ENCODE results near the gene BRD2.
A peak's percentile ranks its signal among the peaks of the same experiment; 100 is the strongest.

The BRD2 gene

GRCh38 chr6:32993363-32993973, 25.1 kb downstream of the BRD2 start:
- DNase-seq (ENCODE audit: low spot score): no peak

DNA sequence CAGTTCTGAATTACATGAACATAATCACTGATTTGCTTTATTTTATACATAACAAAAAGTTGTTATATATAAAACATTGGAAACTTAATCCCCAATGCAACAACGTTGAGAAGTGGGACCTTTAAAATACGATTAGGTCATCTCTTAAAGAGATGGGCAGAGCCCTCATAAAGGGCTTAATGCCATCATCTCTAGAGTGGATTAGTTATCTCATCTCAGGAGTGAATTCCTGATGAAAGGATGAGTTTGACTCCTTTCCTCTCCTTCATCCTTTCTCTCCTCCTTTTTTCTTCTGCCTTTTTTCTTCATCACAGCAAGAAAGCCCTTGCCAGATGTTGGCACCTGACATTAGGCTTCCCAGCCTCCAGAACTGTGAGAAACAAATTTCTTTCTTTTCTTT, 27.1 kb downstream of the BRD2 start:
- DNase-seq (ENCODE audit: low spot score): no peak

GRCh38 chr6:33000055-33000454, 31.7 kb downstream of the BRD2 start:
- DNase-seq (ENCODE audit: low spot score): peak; percentile 36

- no peak for DNase-seq (ENCODE audit: low spot score)
These were observed 33.3 kb downstream of the BRD2 start for GRCh38 chr6:33001685-33002084.

DNA sequence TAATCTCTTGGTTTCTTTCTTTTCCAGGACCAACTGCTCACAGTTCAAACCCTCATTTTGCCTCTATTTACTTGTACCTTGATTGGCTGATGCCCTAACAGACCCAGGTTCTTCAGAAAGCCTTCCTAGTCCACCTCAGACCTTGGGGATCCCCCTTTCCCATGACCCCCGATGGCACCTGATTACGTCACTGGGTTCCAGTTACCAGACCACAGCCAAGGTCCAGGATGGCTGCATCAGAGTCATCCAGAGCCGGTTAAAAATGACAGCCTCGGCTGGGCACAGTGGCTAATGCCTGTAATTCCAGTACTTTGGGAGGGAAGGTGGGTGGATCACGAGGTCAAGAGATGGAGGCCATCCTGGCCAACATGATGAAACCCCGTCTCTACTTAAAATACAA, 36.5 kb downstream of the BRD2 start:
- no peak for DNase-seq (ENCODE audit: low spot score)

DNA sequence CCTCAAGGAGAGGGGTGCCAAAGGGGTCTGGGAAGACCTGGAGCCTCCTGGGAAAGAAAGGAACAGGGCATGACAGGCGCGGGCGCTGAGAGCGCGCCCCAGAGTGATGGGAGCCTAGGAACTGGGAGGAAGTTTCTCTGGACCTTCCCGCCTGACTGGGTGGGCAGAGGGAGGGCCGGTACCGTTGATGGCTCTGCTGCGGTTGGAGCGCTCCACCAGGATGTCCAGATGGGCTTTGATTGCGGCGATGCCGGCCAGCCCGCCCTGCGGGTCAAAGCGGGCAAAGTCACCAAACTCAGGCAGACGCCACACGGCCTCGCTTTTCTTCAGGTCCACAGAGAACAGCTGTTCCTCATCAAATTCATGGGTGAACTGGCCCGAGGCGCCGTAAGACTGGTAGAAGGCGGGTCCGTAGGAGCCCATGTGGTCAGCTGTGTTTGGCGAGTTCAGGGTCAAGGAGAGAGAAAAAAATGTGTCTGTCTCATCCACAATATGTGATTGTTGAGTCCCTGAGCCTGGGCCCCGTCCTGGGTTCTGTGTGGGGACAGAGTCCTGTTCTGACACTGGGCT, 39.5 kb downstream of the BRD2 start:
- no peak for DNase-seq (ENCODE audit: low spot score)

GRCh38 chr6:33008944-33009861, 40.8 kb downstream of the BRD2 start, which contains the start of gene HLA-DOA:
Gene HLA-DOA (minus strand): TSS chr6:33009591.
- peak; percentile 66 for DNase-seq (ENCODE audit: low spot score)

GRCh38 chr6:33010356-33010755, 42.0 kb downstream of the BRD2 start:
- no peak for DNase-seq (ENCODE audit: low spot score)

DNA sequence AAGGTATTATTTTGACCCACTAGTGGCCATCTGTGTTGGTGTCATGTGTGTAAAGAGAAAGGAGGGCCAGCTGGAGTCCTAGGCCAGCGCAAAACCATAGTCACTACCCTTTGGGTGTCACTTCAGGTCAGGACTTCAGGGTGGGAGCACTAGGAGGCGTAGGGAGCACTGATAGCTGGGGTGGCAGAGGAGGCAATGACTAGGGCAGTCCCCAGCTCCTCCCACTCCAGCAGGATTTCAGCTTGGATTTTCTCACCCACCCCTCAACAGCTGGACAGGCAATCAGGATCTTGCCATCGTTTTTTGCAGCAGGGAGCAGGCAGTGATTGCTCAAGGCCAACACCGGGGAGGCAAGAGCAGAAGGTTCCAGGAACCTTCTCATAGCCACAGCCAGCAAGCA, 45.2 kb downstream of the BRD2 start:
- no peak for DNase-seq (ENCODE audit: low spot score)

- DNase-seq (ENCODE audit: low spot score): peak; percentile 86
These were observed 46.6 kb downstream of the BRD2 start for GRCh38 chr6:33014841-33015634.

- no peak for DNase-seq (ENCODE audit: low spot score)
These were observed 47.4 kb downstream of the BRD2 start for GRCh38 chr6:33015798-33016197.

DNA sequence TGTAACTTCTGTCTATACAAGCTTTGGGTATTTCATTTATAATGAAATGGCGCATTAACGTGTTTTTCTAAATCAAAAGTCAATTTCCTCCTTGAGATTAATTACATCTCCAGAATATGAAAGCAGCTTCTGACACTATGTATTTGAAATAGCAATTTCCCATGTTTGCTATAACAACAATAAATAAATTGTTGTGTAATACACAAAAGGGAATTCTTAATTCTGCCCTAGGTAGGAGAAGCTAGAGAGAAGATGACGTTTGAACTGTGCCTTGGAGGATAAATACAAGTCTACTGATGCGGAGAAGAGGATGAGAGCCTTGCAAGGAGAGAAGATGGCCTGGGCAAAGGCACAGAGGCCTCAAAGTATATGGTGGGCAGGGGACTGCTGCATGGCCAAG, 48.6 kb downstream of the BRD2 start:
- no peak for DNase-seq (ENCODE audit: low spot score)

GRCh38 chr6:33017694-33018353, 49.4 kb downstream of the BRD2 start:
- DNase-seq (ENCODE audit: low spot score): no peak

- no peak for DNase-seq (ENCODE audit: low spot score)
These were observed 50.0 kb downstream of the BRD2 start for GRCh38 chr6:33018418-33018817.

DNA sequence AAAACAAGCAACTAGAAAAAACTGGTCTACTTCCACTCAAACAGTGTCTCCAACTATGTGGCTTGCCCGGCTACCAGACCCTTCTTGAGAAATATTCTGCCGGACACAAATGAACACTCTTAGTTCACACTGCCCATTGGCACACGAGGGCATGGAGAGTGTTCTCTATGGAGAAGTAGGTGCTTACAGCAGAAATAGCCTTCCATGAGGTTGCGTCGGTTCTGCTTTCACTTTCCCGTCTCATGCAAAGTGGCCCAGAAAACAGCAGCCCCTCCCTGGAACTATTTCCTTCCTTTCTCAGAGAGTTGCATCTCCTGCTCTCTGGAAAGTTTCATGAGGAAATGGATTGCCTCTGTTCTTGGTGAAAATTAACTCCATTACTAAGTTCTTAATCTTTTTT, 50.5 kb downstream of the BRD2 start:
- DNase-seq (ENCODE audit: low spot score): no peak

DNA sequence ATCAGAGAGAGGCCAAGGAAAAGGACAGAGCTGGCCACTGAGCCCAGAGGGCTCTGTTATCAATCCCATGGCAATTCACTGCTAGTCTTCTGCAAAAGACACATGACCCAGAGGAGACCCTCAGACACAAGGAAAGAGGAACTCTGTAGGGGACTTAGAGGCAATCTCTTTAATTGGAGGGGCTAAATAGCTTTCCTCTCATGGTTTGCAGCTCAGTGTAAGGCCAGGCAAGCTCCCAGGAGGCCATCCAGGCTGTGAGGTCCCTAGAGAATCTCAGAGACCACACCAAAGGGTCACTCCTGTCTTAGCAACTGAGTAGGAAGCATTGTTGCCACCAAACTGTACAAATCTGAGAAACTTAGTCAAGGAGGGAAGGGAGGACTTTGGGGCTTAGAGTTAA, 51.0 kb downstream of the BRD2 start:
- no peak for DNase-seq (ENCODE audit: low spot score)

- DNase-seq (ENCODE audit: low spot score): no peak
These were observed 53.5 kb downstream of the BRD2 start for GRCh38 chr6:33021917-33022316.

- no peak for DNase-seq (ENCODE audit: low spot score)
These were observed 55.1 kb downstream of the BRD2 start for GRCh38 chr6:33023536-33023935.

DNA sequence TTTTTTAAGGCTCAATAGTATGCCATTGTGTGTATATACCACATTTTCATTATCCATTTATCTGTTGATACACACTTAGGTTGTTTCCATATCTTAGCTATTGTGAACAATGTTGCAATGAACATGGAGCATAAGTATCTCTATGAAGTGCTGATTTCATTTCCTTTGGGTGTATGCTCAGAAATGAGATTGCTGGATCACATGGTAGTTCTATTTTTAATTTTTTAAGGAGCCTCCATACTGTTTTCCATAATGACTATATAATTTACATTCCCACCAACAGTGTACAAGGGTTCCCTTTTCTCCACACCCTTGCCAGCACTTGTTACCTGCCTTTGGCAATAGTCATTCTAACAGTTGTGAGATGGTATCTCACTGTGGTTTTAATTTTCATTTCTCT, 56.1 kb downstream of the BRD2 start:
- DNase-seq (ENCODE audit: low spot score): no peak

GRCh38 chr6:33028220-33028849, 59.9 kb downstream of the BRD2 start:
- no peak for DNase-seq (ENCODE audit: low spot score)
